Nucleus accumbens (tissue), 56 donors: ENCODE data around the gene LOXHD1.

Experiments used
- DNase-seq, 56 donors: peaks; one replicate each; lab custom pipeline; 2025; lab: John Stamatoyannopoulos, UW

Gene LOXHD1

GRCh38 chr18:46556590-46557206 lies 100.3 kb downstream of the LOXHD1 start:
- DNase-seq: no peak

- DNase-seq: peak in 43 of 56 donors; percentile 4 to 67 (median 36)
These were observed 101.3 kb downstream of the LOXHD1 start for GRCh38 chr18:46555724-46556123.

GRCh38 chr18:46555213-46555612 lies 101.8 kb downstream of the LOXHD1 start:
- peak in 49 of 56 donors; percentile 9 to 80 (median 55) for DNase-seq

GRCh38 chr18:46554406-46555080 lies 102.5 kb downstream of the LOXHD1 start:
- DNase-seq: peak in 1 of 56 donors; percentile 6

- DNase-seq: no peak
These were observed 106.4 kb downstream of the LOXHD1 start for GRCh38 chr18:46550609-46551008.

GRCh38 chr18:46547520-46547919 lies 109.5 kb downstream of the LOXHD1 start:
- DNase-seq: no peak

GRCh38 chr18:46546111-46546640 lies 110.8 kb downstream of the LOXHD1 start:
- no peak for DNase-seq

GRCh38 chr18:46542545-46542944 lies 114.5 kb downstream of the LOXHD1 start:
- no peak for DNase-seq

GRCh38 chr18:46541626-46542189 lies 115.3 kb downstream of the LOXHD1 start:
- DNase-seq: no peak

GRCh38 chr18:46538376-46538775 lies 118.6 kb downstream of the LOXHD1 start:
- no peak for DNase-seq

- peak in 36 of 56 donors; percentile 8 to 86 (median 54) for DNase-seq
These were observed 120.7 kb downstream of the LOXHD1 start for GRCh38 chr18:46536215-46536874.

GRCh38 chr18:46531482-46531881 lies 125.5 kb downstream of the LOXHD1 start:
- peak in 35 of 56 donors; percentile 7 to 74 (median 37) for DNase-seq

GRCh38 chr18:46528037-46528436 lies 129.0 kb downstream of the LOXHD1 start:
- DNase-seq: no peak

- no peak for DNase-seq
These were observed 137.2 kb downstream of the LOXHD1 start for GRCh38 chr18:46519870-46520269.

GRCh38 chr18:46518438-46518837 lies 138.6 kb downstream of the LOXHD1 start:
- no peak for DNase-seq

GRCh38 chr18:46516555-46516954 lies 140.5 kb downstream of the LOXHD1 start:
- no peak for DNase-seq

- DNase-seq: no peak
These were observed 146.6 kb downstream of the LOXHD1 start for GRCh38 chr18:46510386-46510785.

- no peak for DNase-seq
These were observed 147.5 kb downstream of the LOXHD1 start for GRCh38 chr18:46509530-46509929.

GRCh38 chr18:46506974-46507586 lies 149.9 kb downstream of the LOXHD1 start:
- DNase-seq: no peak

GRCh38 chr18:46502444-46502843 lies 154.6 kb downstream of the LOXHD1 start:
- DNase-seq: no peak

- DNase-seq: peak in 1 of 56 donors; percentile 5
These were observed 159.9 kb downstream of the LOXHD1 start for GRCh38 chr18:46497129-46497528.
